GM12891 (cell line): ENCODE data around the gene TMOD4.

Experiments used
- DNase-seq: peaks from one replicate; pipeline ENCODE4 v3.0.0; 2011; ENCODE audit warnings: low spot score; ENCODE audit not compliant: insufficient read length
- FAIRE-seq: peaks from 2 replicates; lab custom pipeline; 2011; peaks lifted over from hg19 to GRCh38; lab: Jason Lieb, UNC
- PAX5 ChIP-seq: IDR thresholded peaks from 2 replicates; pipeline ENCODE4 v1.6.1; 2011; ENCODE audit warnings: low read length, moderate library complexity, mild to moderate bottlenecking; ENCODE audit not compliant: insufficient read depth, severe bottlenecking
- POLR2A ChIP-seq: IDR thresholded peaks from 2 replicates; pipeline ENCODE4 v1.6.1; 2011; ENCODE audit warnings: low read depth, low read length, control low read depth
- POLR2AphosphoS5 ChIP-seq: IDR thresholded peaks from 2 replicates; pipeline ENCODE4 v1.6.1; 2011; ENCODE audit warnings: low read depth, low read length, control low read depth
- POU2F2 ChIP-seq: IDR thresholded peaks from 2 replicates; pipeline ENCODE4 v1.6.1; 2011; ENCODE audit warnings: low read depth, mild to moderate bottlenecking, control low read depth, low read length, moderate library complexity
- SPI1 ChIP-seq: IDR thresholded peaks from 2 replicates; pipeline ENCODE4 v1.6.1; 2011; ENCODE audit warnings: low read depth, low read length, control low read depth
- TAF1 ChIP-seq: IDR thresholded peaks from 2 replicates; pipeline ENCODE4 v1.6.1; 2011; ENCODE audit warnings: low read depth, low read length, control low read depth

TMOD4 gene

DNA sequence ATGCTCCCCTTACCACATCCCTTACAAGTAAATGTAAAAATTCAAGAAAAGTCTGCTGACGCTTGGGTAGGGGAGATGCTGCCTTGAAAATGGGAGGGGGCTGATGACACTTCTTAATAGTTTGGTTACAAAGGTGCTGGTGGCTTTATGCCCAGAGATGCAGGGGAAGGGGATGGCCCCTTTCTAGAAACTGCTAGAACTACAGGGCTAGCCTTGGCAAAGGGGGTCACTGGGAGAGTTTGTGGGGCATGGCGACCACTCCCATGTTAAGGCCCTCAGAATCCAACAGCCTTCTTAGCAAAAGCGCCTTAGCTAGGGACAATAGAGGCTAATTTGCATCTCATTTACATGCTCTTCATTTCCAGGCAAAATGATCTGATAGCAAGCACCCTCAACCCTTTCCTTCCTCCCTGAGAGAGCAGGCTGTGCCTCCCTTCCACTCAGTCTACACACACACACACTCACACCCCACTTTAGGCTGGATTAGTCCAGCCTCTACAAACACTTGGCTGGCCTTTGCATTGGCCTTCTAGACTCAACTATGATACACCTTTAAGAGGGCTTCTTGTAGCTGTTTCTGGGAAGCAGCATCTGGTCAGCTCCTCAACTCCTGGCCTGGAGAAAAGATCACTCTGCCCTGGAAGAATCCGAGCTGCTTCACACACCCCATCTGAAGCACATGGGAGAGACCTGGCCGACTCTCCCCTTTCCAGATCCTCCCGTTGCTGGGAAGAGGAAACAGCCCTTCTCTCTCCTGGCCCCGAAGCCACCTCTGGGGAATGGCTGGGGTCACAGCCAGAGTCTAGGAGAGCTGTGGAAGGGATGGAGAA, 31.1 kb downstream of the TMOD4 start:
- no peak for TF ChIP-seq SPI1
- no peak for TF ChIP-seq PAX5
- no peak for TF ChIP-seq POLR2AphosphoS5
- TF ChIP-seq POLR2A: no peak
- TF ChIP-seq POU2F2: no peak
- no peak for TF ChIP-seq TAF1
- FAIRE-seq (no peak), DNase-seq (no peak)

DNA sequence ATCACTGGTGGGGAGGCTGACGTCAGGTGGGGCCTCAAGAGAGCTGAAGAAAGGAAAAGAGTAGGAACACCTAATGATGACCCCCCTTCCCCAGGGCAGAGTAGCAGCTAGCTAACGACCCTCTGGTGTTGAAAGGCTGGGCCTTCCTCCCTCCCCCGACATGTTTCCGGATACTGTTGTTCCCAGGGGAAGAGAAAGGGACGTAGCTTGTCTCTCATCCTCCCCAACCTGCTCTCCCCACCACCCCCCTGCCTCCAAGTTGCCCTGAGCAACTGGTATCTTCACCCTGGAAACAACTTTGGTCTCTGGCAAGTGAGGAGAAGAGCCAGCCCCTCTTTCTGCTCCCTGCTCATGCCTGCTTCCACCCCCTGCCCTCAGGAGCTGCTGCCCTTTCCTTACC, 31.8 kb downstream of the TMOD4 start:
- DNase-seq: no peak
- no peak for FAIRE-seq
- no peak for TF ChIP-seq POLR2AphosphoS5
- no peak for TF ChIP-seq SPI1
- TF ChIP-seq POLR2A: no peak
- TF ChIP-seq TAF1: no peak
- no peak for TF ChIP-seq POU2F2
- no peak for TF ChIP-seq PAX5

DNA sequence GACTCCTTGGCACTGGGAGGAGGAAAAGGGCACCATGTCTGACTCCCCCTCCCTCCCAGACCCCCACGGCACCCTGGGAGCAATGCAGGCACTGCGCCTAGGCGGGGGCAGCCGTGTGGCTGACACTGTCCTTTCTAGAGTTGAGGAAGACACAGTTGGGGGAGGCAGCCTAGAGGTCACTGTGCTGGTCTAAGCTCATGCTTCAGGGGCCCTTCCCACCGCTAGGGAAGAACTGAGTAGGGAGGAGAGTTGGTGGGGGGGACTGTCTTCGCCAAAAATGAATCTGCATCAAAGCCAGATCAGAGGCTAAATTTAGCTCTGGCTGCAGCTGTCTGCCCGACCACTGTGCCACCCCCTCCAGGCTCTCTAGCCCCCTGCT, 32.7 kb downstream of the TMOD4 start:
- no peak for FAIRE-seq
- TF ChIP-seq POU2F2 (no peak), POLR2AphosphoS5 (no peak), POLR2A (no peak), SPI1 (no peak), PAX5 (no peak), TAF1 (no peak)
- DNase-seq: no peak

DNA sequence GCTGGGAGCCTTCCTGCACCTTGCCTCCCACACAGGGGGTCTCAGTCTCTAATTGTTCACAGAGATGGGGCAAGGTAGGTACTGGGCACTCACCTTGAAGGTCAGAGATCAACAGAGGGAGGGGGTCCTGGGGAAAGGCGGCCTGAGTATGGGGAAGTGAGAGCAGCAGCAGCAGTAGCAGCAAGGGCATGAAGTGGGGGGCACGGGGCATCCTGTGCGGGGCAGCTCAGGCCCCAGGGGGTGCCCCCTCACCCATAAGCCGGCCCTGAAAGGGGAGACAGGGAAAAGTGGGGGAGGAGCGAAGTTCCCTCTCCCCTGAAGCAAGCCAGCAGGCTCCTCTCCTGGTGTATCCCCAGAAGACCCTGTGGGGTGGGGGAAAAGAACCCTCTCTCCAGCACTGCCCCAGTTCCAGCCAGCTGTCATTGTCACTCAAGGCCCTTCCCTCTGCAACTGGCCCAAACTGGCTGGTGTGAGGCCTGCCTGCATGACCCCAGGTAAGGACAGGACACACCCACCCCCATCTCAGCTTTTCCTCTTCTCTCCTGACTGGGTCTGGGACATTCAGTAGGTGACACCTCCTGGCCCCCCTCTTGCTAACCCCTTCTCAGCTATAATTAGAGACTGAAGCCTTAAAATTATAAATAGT, 33.2 kb downstream of the TMOD4 start:
- FAIRE-seq (no peak), DNase-seq (no peak)
- TF ChIP-seq SPI1: peak; percentile 38; the same call in 1 of the 2 replicates
- TF ChIP-seq TAF1: no peak
- no peak for TF ChIP-seq POLR2A

DNA sequence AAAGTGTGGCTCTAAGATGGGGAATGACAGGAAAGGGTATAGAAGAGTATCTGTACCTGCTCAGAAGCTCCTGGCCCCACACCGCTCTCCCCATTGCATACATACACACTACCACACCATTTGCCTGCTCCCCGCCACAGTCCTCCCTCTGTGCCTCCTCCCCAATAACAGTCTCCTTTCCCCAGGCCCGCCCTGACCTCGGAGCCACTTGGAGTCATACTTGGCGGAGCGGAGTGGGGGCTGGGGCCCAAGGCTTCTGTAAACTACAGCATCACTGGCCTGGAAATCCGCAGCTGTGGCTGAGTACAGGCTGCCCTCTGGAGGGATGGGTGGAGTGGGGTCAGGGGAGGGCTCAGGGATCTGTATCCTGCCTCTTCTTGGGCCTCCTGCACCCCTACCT, 38.0 kb downstream of the TMOD4 start:
- DNase-seq (no peak), FAIRE-seq (no peak)
- TF ChIP-seq SPI1 (no peak), TAF1 (no peak), POLR2A (no peak), POU2F2 (no peak)

DNA sequence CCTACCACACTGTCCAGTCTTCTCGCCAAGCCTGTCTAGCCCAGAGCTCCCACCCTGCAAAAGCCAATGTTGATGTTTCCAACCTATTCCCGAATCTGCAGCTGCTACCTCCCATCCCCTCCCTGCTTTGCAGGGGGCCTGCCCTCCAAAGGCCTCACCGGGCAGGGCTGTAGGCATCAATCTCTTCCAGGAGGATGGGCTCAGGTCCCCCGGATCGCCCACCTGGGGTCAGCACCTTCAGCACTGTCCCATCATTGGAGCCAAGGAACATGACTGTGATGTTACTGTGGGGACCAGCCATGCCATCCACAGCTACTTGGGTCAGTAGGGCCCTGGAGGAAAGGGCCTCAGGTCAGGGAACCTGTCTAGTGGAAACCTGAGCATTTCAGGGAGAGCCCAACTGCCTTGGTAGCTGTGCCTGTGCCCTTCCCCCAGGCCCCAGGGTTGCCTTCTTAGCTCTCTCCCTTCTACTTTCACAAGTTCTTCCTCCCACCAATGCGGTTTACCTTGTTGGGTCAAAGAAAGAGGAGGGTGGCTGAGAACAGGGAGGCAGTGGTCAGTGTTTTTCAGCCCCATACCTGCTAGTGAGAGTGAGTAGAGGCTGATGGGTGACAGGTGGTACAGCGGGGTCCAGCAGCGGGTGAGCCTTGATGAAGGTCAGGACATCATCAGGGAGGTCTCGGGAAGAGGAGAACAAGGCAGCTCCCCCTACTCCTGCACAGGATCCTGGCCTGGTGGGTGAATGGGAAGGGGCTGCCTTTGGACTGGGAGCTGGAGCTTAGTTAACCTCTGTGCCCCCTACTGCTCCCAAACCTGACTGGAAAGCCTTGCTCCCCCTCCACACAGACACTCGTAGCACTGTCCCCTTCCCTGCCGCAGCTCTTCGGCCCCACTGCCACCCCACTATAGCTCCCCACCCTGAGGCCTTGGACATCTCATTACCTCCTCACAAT, 40.1 kb downstream of the TMOD4 start:
- FAIRE-seq: no peak
- no peak for TF ChIP-seq SPI1
- no peak for TF ChIP-seq TAF1
- no peak for TF ChIP-seq POLR2AphosphoS5
- no peak for TF ChIP-seq PAX5
- TF ChIP-seq POU2F2: no peak
- TF ChIP-seq POLR2A: no peak
- no peak for DNase-seq

DNA sequence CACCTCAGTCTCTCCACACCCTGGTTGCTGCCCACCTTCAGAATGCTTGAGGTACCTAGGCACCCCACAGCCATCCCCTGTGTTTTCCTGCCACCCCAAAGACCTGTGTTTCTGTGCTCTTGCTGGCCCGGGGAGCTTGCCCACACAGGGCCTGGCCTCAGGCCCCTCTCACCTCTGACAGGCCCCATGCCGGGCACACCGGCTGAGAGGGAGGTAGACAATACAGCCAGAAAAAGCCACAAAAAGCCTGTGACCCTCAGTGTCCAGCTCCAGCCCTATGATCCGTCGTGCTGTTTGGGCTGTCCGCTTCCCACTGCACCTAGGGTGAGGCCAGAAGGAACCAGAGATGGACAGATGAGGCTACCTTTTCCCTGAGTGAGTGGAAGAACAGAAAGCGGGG, 40.8 kb downstream of the TMOD4 start:
- no peak for FAIRE-seq

DNA sequence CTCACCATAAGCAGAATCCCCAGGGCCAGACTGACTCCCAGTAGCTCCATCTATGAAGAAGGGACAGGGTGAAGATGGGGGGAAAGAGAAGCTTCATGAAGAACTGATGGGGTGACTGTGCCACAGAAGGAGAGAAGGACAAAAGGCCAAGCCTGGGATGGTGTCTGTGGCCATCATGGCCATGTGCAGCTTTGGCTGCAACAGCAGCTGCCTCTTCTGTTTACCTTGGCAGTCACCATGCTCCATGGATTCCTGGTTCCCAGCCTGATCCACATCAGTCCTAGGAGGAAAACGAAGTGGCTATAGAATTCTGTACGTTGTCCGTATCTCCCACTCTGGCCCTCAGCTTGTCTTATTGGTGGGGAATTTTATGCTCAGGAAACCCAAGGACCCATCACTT, 41.4 kb downstream of the TMOD4 start:
- TF ChIP-seq SPI1: no peak
- TF ChIP-seq POU2F2: no peak
- TF ChIP-seq POLR2AphosphoS5: no peak
- no peak for TF ChIP-seq PAX5
- no peak for TF ChIP-seq POLR2A
- no peak for TF ChIP-seq TAF1
- DNase-seq (no peak), FAIRE-seq (no peak)

More for the DNA sequence above, 40.8 kb downstream of the TMOD4 start:
- no peak for DNase-seq
- TF ChIP-seq POLR2A: no peak
- no peak for TF ChIP-seq PAX5
- no peak for TF ChIP-seq TAF1
- no peak for TF ChIP-seq POU2F2
- no peak for TF ChIP-seq POLR2AphosphoS5
- no peak for TF ChIP-seq SPI1
